Osteoblast (primary cell): ENCODE measurements around the gene C12orf54. TPM values are rescaled to one million over a fixed set of nuclear protein-coding genes. Genes with fewer than 3 reads are reported as not detected.
"Not testable (repeated sequence)": the region's sequence is repeated elsewhere in the genome, so short reads cannot be mapped to it uniquely, and the experiment has no call there.

ENCODE experiments used
- DNase-seq: peaks from one replicate; pipeline ENCODE4 v3.0.0; 2011; ENCODE audit warnings: low spot score, mixed read lengths; ENCODE audit not compliant: insufficient read length; ENCODE audit errors: missing footprints
- H2AFZ ChIP-seq: 2 replicates; pipeline ENCODE4 v1.6.0; 2011; ENCODE audit warnings: mild to moderate bottlenecking, low read length
- H3K27ac ChIP-seq: 2 replicates; pipeline ENCODE4 v1.5.1; 2011; ENCODE audit warnings: mild to moderate bottlenecking, low read depth, low read length, moderate library complexity
- H3K27me3 ChIP-seq: 2 replicates; pipeline ENCODE4 v1.6.0; 2012; ENCODE audit warnings: mild to moderate bottlenecking, control low read depth, inconsistent platforms, low read length, moderate library complexity; ENCODE audit not compliant: insufficient read depth
- H3K36me3 ChIP-seq: 2 replicates; pipeline ENCODE4 v1.5.1; 2011; ENCODE audit warnings: mild to moderate bottlenecking, low read length, control low read depth, moderate library complexity; ENCODE audit not compliant: insufficient read depth
- H3K4me1 ChIP-seq: 2 replicates; pipeline ENCODE4 v1.5.1; 2011; ENCODE audit warnings: mild to moderate bottlenecking, low read length, control low read depth, moderate library complexity; ENCODE audit not compliant: insufficient read depth
- H3K4me2 ChIP-seq: 2 replicates; pipeline ENCODE4 v1.6.0; 2011; ENCODE audit warnings: mild to moderate bottlenecking, low read length; ENCODE audit not compliant: insufficient read depth
- H3K4me3 ChIP-seq: fragments of 200-600 bp; sonication (generic); 3 replicates; pipeline ENCODE4 v1.5.1; 2012; ENCODE audit warnings: mild to moderate bottlenecking, low read length, inconsistent platforms; ENCODE audit not compliant: insufficient read depth
- H3K79me2 ChIP-seq: 2 replicates; pipeline ENCODE4 v1.6.0; 2012; ENCODE audit warnings: mild to moderate bottlenecking, low read length, control low read depth, inconsistent platforms; ENCODE audit not compliant: insufficient read depth
- H3K9me3 ChIP-seq: 2 replicates; pipeline ENCODE4 v1.5.1; 2011; ENCODE audit warnings: low read depth, low read length, control low read depth
- H4K20me1 ChIP-seq: 2 replicates; pipeline ENCODE4 v1.6.0; 2012; ENCODE audit warnings: mild to moderate bottlenecking, low read length, control low read depth; ENCODE audit not compliant: insufficient read depth
- total RNA-seq: library from RNA; depleted of rRNA; stranded (reverse); fragments of >200 nt; gene quantifications from 2 replicates; pipeline ENCODE4 v1.2.3, GENCODE V29; 2012
- TF ChIP-seq, protein P1 (sequence below): IDR thresholded peaks from 2 replicates; pipeline ENCODE4 v1.5.1; 2011; ENCODE audit warnings: mild to moderate bottlenecking, low read depth, low read length, moderate library complexity; ENCODE audit errors: extremely low read depth

C12orf54 gene
- total RNA-seq, 1 donor = not detected

GRCh38 chr12:48508987-48509386, 26.7 kb downstream of the C12orf54 start:
- H3K36me3 ChIP-seq = no peaks in the 10 kb centered on the region
- no peak overlapping the region for H3K4me3 ChIP-seq
- no peak overlapping the region for H3K4me2 ChIP-seq
- no peaks in the 10 kb centered on the region for H3K4me1 ChIP-seq
- no peak overlapping the region for H3K27ac ChIP-seq
- no peaks in the 10 kb centered on the region for H3K79me2 ChIP-seq
- H3K27me3 ChIP-seq = no peaks in the 10 kb centered on the region
- no peaks in the 10 kb centered on the region for H4K20me1 ChIP-seq
- no peaks in the 10 kb centered on the region for H3K9me3 ChIP-seq
- H2AFZ ChIP-seq = no peak overlapping the region
- TF ChIP-seq, protein P1, sequence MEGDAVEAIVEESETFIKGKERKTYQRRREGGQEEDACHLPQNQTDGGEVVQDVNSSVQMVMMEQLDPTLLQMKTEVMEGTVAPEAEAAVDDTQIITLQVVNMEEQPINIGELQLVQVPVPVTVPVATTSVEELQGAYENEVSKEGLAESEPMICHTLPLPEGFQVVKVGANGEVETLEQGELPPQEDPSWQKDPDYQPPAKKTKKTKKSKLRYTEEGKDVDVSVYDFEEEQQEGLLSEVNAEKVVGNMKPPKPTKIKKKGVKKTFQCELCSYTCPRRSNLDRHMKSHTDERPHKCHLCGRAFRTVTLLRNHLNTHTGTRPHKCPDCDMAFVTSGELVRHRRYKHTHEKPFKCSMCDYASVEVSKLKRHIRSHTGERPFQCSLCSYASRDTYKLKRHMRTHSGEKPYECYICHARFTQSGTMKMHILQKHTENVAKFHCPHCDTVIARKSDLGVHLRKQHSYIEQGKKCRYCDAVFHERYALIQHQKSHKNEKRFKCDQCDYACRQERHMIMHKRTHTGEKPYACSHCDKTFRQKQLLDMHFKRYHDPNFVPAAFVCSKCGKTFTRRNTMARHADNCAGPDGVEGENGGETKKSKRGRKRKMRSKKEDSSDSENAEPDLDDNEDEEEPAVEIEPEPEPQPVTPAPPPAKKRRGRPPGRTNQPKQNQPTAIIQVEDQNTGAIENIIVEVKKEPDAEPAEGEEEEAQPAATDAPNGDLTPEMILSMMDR = no peak
- no peak for DNase-seq

- H3K9me3 ChIP-seq = no peaks in the 10 kb centered on the region
- no peak overlapping the region for H2AFZ ChIP-seq
- no peaks in the 10 kb centered on the region for H3K27me3 ChIP-seq
- H3K27ac ChIP-seq = no peak overlapping the region
- H3K4me2 ChIP-seq = no peak overlapping the region
- no peaks in the 10 kb centered on the region for H3K36me3 ChIP-seq
- H3K4me3 ChIP-seq = no peak overlapping the region
- no peaks in the 10 kb centered on the region for H3K4me1 ChIP-seq
- H3K79me2 ChIP-seq = no peaks in the 10 kb centered on the region
- TF ChIP-seq, protein P1 = no peak
- DNase-seq = no peak
- no peaks in the 10 kb centered on the region for H4K20me1 ChIP-seq
Observed at GRCh38 chr12:48510111-48510510, 27.8 kb downstream of the C12orf54 start.

DNA sequence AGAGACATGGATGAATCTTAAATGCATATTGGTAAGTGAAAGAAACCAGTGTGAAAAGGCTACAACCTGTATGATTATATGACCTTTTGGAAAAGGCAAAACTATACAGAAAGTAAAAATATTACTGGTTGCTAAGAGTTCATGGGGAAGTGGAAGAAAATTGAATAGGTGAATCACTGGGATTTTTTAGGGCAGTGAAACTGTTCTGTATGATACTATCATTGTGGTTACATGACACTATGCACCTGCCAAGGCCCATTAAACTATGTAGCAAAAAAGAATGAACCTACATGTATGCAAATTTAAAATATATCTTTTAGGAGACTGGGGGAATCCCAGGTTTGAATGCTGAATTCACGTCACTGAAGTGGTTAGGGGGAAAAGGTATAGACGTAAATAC, 30.6 kb downstream of the C12orf54 start:
- no peaks in the 10 kb centered on the region for H3K79me2 ChIP-seq
- no peak overlapping the region for H3K4me2 ChIP-seq
- H3K4me3 ChIP-seq = no peak overlapping the region
- no peaks in the 10 kb centered on the region for H3K27me3 ChIP-seq
- no peaks in the 10 kb centered on the region for H3K9me3 ChIP-seq
- no peak for DNase-seq
- no peaks in the 10 kb centered on the region for H3K36me3 ChIP-seq
- H3K27ac ChIP-seq = no peak overlapping the region
- TF ChIP-seq, protein P1 = no peak
- no peaks in the 10 kb centered on the region for H4K20me1 ChIP-seq
- no peaks in the 10 kb centered on the region for H3K4me1 ChIP-seq
- no peak overlapping the region for H2AFZ ChIP-seq

GRCh38 chr12:48514728-48515127, 32.4 kb downstream of the C12orf54 start:
- Histone ChIP-seq H3K36me3 (no peaks in the 10 kb centered on the region), H3K27ac (no peak overlapping the region), H3K4me1 (no peaks in the 10 kb centered on the region), H2AFZ (no peak overlapping the region), H4K20me1 (no peaks in the 10 kb centered on the region), H3K9me3 (no peaks in the 10 kb centered on the region), H3K79me2 (no peaks in the 10 kb centered on the region), H3K4me2 (no peak overlapping the region), H3K27me3 (no peaks in the 10 kb centered on the region), H3K4me3 (no peak overlapping the region)
- no peak for DNase-seq
- TF ChIP-seq, protein P1 = no peak

- not testable (repeated sequence) for H3K27me3 ChIP-seq, H2AFZ ChIP-seq, H4K20me1 ChIP-seq, H3K79me2 ChIP-seq, H3K4me3 ChIP-seq, H3K4me2 ChIP-seq, H3K4me1 ChIP-seq, H3K36me3 ChIP-seq, DNase-seq, H3K9me3 ChIP-seq, H3K27ac ChIP-seq
Observed at GRCh38 chr12:48520381-48520780, 38.1 kb downstream of the C12orf54 start.
